Measurements from ENCODE around the gene ARSA.

Gene ARSA

DNA sequence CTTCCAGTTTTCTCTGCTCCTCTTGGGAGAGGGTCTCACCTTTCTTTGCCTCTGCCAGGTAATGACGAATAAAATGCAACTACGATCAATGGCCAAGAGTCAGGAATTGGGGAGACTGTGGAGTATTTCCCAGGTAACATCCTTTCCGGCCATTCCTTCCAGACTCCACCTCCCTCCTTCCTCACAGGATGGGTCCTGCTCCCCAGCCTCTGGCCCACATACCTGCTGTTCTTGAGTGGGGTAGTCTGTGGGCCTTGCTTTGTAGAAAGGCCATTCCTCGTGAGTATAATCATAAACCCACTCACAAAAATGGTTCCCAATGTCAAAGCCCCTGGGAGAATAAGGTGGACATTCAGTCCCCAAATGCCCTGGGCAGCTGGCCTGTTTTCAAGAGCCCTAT, 48.2 kb downstream of the ARSA start:
- no peak for DNase-seq (ENCODE audit: low spot score)

DNA sequence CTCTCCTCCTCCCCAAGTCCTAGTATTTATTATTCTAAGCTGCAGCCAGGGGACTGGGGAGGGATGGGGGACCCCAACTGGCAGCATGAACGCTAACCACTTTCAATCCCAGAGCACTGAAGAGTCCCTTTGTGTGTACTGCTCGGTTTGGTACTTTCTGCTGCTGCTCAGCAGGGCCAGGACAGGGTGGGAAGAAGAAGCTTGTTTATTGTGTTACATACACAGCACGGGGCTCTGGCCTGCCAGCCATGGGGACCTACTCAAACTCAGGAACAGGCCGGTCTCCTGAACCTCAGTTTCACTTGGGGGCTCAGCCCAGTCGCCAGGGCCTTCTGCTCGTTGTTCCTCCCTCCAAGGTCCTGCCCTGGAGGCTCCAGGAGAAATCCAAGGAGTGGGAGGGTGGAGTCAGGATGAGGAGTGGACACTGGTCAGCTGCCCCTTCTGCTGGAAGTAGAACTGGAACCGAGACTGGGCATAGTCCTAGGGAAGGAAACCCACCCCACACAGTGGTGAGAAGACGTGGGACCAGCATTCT, 49.1 kb downstream of the ARSA start:
- DNase-seq (ENCODE audit: low spot score) = no peak

DNA sequence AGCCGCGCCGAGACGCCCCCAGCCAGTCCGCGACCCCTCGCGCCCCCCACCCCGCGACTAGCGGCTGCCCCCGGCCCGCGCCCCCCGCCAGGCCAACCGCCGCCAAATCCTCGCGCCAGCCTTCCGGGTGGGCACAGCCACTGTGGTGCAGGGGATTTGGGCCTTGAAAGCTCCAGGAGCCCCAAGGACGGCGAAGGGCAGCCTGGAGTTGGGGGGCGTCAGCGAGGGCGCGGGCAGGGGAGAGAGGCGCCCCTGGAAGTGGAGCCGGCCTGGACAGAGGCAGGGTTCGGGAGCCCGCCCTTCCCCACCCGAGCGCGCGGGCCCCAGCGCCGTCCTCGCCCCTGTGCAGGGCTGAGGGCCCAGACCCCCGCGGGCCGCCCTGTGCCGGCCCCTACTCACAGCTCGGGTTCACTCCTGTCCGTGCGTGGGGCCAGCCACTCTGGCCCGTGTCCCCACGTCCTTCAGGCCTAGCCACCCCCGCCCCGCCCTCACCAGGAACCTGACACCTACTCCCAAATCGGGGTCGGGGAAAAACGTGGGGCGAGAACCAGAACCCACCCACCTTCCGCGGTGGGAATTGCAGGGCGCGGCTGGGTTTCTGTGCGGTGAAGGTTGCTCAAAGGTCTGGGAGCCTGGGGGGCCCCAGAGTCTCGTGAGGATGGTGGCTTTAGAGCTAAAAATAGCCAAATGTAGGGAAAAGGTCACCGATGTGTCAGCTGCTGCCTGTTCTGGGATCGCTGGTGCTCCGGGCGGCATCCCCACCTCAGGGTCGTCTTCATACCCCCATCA, 49.8 kb downstream of the ARSA start, which contains the start of gene CPT1B:
TSS of gene CPT1B (minus strand) at position 441 of the 789 bp plus-strand sequence. CDS start 512 bp downstream, outside the sequence.
- DNase-seq (ENCODE audit: low spot score) = no peak

DNA sequence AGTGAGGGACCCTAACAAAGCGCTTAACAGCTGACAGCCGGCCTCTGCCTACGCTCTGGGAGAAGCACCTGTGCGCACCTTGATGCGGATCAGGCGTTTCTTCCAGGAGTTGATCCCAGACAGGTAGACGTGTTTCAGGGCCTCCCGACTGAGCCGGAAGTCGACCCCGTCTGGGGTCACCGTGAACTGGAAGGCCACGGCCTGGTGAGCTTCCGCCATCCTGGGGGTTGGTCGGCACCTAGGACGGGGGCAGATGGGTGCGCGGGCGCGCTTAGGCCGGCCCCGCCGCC, 50.3 kb downstream of the ARSA start:
- DNase-seq (ENCODE audit: low spot score) = no peak

DNA sequence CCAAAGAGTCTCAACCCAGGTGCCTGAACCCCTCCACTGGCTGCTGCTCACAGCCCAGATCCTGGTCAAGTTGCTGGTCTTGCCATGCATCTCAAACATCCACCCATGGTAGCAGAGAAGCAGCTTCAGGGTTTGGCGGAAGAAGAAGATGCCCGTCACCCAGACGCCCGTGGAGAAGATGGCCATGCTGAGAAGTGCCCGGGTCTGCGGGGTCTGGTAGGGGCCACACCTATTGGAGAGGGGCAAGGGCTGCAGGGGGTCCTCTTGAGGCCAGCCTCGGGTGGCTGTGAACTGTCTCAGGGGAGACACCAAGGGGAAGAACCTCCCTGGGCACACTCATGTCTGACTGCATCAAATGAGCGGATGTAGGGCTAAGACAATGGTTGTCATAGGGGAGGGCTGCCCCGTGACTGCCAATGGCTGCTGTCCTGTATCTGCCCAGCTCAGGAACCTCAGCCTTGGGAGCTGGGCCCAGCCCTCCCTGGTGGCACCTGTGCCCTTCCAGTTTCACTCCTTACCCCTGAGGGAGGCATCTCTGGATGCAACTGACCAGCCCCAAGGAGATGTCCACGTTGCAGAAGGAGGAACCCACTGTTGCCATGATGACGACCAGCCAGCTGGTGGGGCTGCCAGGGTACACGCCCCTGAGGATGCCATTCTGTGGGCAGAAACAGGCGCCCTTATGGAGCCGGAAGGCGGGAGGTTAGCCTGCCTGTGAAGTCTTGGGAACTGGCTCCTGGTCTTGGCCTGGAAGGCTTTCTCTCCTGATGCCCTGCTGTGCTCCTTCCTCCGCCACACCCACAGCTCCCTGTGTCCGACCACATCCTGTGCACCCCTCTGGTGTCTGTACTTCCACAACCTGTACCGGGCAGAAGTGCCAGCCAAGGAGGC, 50.9 kb downstream of the ARSA start:
- no peak for DNase-seq (ENCODE audit: low spot score)

DNA sequence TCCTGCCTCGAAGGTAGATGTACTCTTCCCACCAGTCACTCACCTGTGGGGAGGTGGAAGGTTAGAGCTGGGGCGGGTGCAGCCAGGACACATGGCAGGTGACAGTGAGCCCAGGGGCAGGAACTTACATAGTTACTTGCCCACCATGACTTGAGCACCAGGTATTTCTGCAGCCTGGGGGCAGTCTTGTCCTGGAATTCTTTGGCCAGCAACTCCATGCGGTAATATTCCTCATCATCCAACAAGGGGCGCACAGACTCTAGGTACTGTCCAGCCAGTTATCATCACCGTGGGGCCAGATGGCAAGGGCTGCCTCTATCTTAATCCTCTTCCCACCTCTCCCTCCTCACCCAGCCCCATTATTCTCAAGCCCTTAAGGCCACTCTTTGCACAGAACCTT, 51.9 kb downstream of the ARSA start:
- no peak for DNase-seq (ENCODE audit: low spot score)

DNA sequence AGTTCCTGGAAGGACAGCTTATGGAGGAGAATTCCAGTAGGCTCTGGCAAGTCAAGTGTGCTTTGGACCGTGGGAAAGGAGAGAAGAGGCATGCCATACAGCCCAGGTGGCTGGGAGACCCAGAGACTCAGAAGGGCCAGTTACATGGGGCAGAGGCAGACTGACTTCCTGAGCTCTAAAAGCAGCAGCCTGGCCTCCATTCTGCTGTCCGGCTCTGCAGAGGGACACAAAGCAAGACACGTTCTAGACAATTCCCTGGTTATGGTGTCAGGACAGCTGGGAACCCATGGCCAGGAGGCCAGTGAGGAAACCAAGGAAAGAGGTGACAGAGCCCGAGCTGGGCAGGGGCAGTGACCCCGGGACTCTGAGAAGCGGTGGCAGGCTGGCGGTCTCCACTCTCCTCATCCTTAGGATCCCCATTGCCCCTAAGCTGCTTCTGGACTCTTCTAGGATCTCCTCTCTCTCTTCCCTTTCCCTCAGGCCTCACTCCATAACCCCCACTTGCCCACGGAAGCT, 52.5 kb downstream of the ARSA start:
- no peak for DNase-seq (ENCODE audit: low spot score)
